DMS 273 (cell line): ENCODE results near the gene MGMT.

Experiments
- DNase-seq: peaks from one replicate; lab custom pipeline; 2025; ENCODE audit not compliant: unreplicated experiment; lab: John Stamatoyannopoulos, UW

The MGMT gene

DNA sequence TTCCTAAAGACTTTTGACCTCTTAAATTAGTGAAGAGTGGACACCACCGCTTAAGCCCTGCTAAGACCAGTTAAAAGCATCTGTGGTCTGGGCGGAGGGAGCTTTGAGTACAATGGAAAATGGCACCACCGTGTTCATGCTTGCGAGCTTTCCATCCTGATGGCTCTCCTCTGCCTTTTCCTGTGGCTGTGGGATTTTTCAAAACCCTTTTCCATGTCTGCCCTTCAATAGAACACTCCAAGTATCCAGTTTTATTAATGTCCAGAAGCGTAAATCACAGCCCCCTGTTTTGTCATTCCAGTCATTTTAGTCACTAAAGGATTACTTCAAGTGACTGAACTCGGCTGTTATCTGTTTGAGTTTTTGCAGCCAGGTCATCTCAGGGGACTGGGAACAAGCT lies 181.8 kb downstream of the MGMT start:
- DNase-seq, result no peak

DNA sequence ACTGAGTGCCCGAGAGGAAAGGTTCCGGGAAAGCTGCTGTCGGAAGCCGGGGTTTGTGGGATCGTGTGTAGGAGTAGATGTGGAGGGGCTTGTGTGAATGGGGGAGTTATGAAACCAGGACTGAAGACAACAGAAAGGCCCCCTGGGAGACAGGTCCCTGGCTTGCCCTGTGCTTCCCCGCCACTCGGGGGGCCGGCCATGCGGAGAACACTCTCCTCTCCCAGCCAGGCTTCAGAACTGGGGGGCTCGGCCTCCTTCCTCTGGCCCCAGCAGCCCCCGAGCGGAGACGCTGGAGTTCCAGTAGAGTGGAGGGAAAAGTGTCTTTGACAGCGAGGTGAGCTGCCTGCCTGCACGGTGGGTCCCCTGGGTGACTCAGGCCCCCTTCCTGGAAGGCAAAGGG lies 185.0 kb downstream of the MGMT start:
- no peak for DNase-seq

DNA sequence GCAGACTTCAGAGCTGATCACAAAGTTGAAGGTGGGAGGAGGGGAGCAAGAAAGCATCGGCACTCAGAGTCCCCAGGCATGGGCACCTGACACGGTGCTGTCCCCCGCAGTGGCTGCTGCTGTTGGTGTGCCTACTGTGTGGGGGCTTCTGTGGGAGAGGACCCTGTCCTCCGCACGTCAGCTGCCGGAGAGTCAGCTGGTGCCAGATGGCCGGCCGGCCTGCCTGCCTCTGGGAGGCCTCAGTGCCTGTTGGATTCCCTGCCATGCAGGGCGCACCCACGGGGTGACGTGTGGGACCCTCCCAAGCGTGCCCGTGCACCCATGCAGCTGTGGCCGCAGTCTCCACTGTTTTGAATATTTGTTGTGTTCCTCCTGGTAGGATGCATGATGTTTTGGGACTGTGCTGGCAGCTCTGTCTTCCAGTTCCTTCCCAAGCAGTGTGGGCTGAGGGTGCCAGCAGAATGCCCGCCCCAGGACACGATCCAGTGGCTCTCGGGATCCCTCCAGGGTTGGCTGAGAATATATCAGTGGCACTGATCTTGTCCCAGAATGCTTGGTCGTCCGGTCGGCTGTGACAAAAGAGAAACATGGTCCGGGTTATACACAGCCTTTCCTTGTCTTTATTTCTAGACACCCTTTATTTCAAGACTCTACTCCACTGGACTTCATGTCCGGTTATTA lies 185.6 kb downstream of the MGMT start:
- no peak for DNase-seq

DNA sequence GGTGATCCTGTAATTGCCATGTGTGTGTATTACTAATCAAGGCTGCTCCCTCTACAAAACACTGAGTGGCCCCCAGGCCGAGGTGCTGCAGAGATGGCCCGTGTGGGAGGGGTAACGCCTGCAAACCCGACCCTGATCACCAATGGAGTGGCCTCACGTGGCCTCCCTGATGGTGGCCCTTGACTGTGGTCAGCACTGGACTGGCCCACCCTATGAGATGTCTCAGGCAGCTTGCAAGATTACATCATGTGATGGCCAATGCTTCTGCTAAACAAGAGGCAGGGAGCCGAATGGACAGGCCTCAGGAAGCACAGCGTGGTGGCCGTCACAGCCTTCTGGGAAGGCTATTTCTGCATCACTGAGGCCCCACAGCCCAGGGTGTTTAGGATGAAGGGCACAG lies 186.4 kb downstream of the MGMT start:
- no peak for DNase-seq

DNA sequence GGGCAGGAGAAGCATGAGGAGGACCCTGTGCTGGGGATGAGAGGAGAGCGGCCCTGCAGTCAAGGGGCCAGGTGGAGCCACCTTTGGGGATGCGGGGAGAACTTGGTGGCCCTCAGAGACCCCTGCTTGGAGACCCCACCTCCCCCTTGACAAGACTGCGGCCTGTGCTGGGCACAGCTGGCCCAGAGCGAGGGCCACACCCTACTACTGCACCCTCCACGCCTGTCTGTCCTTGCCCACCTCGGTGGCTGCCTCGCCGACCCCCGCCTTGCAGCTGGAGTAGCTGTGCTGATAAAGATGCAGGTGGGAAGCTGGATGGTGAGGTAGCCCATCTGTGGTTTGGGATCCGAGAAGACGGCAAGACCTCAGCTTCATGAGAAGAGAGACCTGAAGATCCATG lies 186.8 kb downstream of the MGMT start:
- no peak for DNase-seq

DNA sequence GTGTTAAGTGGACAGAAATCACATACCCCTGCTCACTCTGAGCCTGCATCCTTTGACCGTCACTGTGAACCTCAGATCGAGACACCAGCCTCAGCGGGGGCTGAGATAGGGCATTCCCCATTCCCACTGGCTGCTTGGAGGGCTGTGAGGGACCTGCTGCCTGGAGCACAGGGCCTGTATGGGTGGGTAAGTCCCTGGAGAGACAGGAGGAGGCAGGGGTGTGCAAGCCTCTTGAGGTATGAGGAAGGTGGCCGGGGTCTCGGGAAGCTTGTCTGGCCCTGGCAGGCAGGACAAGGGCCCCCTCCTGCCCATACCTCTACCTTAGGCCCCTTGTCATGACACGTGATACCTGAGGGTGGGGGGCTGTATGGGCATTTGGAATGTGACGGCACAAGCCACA lies 187.4 kb downstream of the MGMT start:
- no peak for DNase-seq

DNA sequence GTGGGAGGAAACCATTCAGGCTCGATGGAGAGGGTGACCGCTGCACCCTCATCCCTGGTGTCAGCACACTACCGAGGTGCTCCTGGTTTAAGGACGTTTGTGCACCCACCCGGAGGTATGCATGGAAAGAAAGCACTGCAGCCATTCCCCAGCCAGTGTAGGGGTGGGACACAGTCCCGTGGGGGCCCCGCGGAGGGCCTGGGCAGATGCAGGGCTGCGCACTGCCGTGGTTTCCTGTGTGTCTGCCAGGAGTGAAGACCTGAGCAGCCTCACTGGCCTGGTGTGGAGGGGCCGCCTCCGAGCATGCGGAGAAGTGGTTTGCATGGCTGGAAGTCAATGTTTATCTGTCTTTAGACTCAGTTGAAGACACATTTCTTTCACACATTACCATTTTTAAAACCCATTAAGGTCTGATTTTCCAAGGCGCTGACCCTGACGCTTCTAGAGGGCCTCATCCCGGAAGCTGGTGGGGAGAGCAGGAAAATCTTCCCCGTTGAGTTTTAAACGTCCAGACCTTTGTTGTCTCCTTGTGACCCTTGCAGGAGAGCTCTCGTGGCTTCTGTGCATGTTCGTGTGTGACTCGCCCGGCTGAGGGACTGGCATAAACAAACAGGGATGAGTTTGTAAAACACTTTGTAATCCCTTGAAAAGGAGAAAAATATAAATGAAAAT lies 188.1 kb downstream of the MGMT start:
- DNase-seq, result no peak

DNA sequence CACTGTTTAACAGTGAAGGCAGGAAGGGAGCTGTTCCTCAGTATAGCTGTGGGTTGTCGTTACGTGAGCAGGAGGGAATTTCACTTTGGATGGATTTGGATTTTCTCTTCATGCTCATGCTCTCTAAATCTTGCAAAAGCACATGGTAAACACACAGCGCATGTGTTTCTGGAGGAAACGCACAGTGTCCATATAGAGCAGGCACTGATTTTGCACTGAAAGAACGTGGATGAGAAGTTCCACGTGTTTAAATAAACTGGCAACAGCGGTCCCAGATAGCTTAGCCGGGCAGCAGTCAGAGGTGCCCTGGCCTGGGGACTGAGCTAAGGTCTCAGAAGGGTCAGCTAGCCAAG lies 188.6 kb downstream of the MGMT start:
- DNase-seq, result no peak

DNA sequence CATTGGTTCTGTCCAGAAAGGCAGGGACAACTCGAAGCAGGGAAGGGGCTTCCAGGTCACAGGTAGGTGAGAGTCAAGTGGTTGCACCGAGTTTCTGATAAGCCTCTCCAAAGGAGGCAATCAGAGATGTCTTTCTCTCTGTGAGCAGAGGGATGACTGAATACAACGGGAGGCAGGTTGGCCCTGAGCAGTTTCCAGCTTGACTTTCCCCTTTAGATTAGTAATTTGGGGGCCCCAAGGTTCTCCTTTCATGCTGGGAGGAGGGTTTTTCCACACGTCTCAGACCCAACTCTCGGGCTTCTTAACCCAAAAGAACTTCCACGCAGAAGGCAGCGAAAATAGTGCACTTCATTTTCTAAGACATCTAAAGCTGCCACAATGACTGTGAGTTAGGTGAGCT lies 189.6 kb downstream of the MGMT start:
- no peak for DNase-seq

DNA sequence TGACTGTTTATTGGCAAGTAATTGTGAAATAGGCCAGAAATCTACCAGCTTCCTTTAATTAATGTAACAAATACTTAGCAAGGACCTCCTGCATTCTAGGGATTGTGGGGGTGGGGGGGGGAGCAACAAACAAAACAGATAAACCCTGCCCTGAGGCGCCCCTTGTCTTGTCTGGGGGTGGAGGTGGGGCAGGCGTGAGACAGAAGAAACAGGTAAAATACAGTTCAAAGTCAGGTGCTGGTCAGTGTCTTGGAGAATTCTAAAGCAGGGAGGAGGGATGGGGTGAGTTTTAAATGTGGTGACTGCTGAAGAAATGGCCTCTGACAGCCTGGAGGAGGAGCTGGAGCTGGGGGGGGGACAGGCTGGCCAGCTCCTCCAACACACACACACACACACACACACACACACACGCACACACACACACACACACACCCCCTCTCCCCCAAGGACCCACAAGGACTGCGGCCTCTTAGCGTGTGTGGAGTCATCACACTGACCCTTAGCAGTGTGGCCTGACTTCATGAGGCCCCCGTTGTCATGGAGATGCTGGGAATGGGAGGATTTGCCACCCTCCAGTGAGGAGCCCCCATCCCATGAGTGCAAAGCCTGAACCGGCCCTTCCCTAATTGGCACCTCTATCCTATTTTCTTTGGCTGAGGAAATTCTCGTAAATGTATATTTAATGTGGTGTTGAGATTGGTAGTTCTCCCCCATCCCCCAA lies 190.4 kb downstream of the MGMT start:
- DNase-seq, result no peak

DNA sequence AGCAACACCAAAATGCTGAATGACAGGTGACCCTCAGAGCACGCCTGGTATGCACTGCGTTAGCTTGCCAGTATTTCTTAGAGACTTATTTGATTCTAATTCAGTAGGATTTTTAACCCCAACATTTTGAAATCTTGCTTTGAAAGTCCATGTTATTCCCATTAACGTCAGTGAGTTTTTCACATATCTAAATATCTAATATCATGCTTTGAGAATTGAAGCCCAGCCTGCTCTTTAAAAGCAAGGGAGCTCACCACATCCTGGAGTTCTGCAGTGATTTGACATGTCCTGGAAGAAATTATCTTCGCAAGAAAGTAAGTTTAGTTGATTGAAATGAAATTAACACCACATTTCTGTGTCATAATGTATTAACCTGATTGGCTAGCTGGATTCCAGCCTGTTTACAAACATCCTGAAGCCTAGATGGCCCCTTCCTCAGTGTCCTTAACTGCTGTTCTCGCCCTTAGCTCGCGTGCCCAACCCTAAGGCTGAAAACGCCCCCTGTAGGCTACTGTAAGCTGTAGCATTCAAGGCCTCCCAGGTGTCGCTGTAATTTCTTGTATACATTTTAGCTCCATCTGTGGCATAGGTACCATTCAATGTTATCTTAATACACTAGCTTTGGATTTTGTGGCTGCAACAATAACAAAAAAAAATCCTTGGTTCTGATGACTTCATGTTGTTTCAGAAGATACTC lies 191.5 kb downstream of the MGMT start:
- DNase-seq, result peak; percentile 27

DNA sequence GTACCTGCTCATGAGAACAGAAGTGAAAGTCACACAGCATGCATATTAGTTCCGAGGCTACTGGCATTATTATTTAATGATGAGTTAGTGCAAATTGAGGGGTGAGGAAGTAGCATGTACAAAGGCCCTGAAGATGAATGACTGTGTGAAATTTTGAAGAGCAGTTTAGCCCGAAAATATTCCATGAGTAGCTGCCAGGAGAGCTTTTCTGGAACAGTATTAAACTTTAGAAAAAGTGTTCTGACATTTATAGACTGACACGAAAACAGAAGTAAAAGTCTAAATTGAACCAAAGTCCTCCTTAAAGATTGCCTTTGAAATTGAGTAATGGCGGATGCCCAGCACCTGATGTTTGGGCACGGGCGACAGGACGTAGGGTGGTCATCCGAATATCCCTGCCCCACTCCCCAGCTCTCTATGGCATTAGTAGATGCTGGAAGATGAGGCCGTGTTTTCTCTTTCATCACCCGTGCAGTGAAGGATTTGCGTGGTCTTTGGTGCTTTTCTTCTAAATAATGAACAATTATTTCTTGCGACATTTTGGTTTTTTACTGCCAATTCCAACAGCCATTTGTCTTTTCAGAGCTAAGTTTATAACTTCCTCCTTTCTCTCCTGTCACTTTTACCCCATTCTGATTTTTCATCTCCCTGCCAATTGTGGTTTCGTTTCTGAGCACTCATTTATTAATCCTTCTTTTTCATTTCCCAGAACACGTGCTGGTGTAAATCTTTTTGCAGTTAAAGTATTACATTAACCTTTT lies 192.6 kb downstream of the MGMT start:
- DNase-seq, result no peak

DNA sequence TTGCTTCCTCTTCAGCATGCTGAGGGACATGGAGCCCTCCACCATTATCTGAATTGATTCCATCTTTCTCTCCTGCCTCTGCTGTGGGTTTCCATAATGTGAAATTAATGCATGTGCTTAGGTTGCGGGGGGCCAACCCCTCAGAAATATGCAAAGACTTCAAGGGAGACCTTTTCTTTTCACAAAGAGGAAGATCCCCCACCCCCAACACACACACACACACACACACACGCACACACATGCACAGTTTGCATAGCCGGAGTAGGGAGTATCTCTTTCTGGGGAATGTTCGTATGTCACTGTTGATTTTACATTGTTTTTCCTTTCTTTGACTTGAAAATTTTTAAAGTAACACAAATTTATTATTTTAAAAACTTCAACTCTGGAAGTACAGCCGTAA lies 193.5 kb downstream of the MGMT start:
- no peak for DNase-seq

DNA sequence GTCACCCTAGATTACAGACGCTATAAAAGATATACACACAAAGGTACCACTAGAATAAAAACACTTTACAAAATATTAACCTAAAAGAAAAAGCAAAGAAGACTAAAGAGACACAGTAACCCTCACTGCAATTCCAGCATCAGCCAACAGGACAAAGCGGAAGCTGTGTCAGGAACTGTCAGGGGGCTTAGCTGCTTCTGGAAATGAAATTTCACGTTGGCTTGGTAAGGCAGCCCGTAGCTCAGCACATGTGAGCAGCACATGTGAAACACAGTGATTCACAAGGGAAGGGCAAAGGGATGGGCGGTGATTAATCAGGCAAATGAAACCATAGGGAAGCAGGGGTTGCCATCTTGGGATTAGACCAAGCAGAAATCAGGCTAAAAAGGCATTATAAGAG lies 195.4 kb downstream of the MGMT start:
- DNase-seq, result no peak

DNA sequence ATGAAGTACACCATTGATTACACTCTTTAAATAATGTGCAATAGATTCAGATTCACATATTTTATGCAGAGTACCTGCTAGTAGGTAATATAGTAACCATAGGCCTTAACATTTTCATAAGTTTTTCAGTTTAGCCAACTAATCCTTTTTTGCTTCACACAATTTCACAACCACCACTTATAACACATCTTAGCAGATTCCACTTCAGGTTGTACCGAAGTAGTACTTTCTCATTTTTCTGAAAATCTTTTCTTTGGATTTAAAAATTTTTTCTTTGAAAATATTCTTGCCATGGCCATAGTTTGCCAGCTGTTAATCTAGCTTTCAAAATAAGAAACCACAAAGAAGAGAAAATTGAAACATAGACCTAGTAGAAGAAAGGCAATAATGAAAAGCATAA lies 203.1 kb downstream of the MGMT start:
- no peak for DNase-seq

DNA sequence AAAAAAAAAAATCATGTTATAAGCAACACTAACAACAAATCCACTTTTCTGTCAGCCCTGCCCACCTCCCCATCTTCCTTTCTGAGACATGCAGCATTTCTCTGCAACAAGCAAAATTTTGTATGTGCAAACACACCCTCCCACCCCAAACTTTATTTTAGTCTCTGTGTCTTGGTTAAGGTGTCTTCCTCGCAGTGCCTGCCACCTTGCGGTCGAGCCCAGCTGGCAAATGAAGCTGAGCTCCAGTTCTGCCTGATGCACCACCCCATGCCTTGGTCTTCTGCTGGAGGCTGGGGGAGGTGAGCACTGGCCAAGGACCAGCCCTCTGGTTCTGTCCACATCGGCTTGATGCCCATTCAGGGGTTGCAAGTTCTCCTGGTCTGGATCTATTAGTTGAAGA lies 206.3 kb downstream of the MGMT start:
- DNase-seq, result no peak

DNA sequence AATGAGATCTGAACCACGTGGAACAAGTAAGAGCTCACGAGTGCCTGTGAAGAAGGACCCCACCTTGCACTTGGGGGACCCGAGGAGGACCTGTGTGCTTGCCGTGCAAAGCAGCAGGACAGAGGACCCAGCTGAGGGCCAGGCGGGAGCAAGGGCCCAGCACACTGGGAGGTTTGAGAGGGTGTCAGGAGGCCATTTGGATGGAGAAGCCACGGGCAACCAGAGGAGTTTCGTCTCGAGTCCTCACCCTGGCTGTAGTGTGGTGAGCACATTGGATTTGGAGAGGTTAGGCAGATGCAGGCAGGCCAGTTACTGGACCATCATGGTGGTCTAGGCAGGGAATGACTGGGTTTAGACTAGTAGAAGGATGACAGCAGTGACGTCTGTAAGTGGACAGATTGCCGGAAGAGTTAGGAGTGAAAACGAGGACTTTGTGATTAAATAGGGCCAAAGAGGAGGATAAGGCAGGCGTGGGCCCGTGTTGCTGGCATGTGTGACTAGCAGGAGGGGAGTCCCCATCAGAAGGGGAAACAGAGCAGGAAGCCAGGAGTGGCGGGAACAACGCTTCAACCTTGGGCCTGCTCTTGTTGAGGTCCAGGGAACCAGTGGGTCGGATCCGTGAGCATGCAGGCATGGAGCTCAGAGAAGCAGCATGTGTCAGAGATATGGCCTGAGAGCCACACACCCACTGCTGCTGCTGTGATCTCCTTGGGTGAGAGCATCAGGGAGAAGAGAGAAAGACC lies 208.2 kb downstream of the MGMT start:
- no peak for DNase-seq

DNA sequence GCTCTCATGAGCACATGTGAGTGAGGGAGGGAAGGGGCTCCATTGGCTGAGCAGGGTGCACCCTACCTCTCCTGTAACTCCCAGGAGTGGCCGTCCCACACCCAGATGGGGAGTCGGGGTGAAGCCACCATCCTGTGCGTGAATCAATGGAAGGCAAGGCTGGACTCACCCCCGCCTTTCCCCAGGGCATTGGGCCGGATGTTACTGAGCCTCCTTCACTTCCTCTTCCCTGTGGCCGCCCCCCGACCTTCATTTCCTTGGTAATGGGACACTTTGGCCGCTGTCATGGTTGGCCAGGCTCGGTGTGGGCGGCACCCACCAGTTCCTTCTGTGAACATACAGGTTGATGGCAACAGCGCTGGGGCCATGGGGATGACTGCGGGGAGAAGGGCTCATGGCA lies 209.0 kb downstream of the MGMT start:
- no peak for DNase-seq

DNA sequence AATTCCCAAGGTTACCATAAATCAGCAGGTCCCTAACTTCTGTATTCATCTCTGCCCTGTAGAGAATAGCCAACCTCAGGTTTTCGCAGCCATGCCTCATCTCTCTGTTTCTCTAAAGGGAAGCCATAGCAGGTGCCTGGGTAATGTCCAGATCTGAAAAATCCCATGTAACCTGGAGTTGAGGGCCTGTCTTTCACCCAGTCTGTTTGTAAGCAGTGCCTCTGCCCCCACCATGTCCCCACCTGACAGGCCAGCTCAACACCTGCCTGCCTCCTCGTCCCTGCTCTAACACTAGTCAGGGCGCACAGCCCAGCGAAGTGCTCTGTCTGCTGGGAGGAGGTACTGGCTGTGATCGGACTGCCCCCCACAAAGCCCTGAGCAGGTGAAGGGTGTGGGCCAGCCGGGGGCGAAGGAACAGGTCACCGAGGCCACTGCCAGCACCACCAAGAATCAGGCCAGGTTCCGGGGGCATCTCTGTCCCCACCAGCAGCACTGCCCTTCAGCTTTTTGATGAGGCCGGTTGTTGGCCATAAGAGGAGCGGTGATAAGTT lies 210.4 kb downstream of the MGMT start:
- DNase-seq, result no peak

DNA sequence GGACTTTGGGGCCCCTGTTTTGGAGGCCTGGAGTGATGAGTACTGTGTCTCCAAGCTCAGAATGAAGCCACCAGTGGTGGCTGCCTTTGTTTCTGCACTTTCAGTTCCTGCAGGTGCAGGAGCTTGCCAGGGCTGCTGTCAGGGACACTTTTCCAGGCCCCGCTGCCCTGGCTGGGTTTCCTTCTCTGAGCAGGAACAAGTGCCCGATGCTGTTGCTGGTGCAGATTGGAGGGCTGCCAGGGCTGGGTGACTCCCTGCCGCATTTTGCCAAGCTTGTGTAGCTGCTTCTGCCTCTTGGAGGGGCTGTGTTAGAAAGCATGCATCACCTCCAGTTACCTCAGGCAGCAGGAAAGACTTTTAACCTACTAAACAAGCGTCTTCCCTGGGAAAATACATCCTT lies 211.1 kb downstream of the MGMT start:
- no peak for DNase-seq
